ENCODE results near the gene ADGRG4. TPM values are rescaled to one million over a fixed set of nuclear protein-coding genes. Genes with fewer than 3 reads are reported as not detected.

ADGRG4 gene
- total and polyA plus RNA-seq, 11 donors, result 0.04 to 0.07 TPM; not detected in 9

DNA sequence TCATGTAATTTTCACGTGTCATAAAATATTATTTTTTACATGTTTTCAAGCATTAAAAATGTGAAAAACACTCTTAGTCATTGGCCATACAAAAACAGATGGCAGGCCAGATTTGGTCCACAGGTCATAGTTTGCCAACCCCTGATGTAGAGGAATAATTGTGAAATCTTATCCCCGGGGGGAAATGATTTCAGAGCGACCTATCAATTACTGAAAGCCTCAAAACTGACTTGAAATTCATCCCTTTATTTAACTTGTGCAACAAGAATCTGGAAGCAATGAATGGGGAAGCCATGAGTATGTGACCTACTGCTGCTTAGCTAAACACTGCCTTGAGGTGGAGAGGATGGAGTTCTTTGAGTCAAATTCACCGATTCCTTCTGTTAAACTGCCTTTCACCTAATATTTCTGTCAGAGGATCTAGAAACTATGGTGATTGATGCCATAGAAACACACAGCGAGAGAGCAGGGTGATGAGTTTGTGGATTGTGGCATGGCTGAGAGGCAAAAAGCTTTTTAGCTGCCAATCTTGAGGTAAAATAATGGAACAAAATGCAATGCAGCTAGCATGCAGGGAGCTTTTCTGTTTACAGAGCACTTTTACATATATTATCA lies 156.6 kb downstream of the ADGRG4 start:
- TF ChIP-seq, protein P1, sequence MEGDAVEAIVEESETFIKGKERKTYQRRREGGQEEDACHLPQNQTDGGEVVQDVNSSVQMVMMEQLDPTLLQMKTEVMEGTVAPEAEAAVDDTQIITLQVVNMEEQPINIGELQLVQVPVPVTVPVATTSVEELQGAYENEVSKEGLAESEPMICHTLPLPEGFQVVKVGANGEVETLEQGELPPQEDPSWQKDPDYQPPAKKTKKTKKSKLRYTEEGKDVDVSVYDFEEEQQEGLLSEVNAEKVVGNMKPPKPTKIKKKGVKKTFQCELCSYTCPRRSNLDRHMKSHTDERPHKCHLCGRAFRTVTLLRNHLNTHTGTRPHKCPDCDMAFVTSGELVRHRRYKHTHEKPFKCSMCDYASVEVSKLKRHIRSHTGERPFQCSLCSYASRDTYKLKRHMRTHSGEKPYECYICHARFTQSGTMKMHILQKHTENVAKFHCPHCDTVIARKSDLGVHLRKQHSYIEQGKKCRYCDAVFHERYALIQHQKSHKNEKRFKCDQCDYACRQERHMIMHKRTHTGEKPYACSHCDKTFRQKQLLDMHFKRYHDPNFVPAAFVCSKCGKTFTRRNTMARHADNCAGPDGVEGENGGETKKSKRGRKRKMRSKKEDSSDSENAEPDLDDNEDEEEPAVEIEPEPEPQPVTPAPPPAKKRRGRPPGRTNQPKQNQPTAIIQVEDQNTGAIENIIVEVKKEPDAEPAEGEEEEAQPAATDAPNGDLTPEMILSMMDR (IDR thresholded peaks at IDR 0.05), result no peak
- no peak for TF ChIP-seq POLR2A (IDR thresholded peaks at IDR 0.05)
- H3K36me3 ChIP-seq, result no peaks in the 10 kb centered on the region
- WGBS, 4 donors, result 39 to 67% (median 58%) methylated on average over 5 of the region's 5 CpGs
- no peaks in the 10 kb centered on the region for H3K9me3 ChIP-seq
- ATAC-seq, result no peak
- no peak overlapping the region for H3K4me3 ChIP-seq
- no peak overlapping the region for H3K27ac ChIP-seq
- no peaks in the 10 kb centered on the region for H3K4me1 ChIP-seq
- intact Hi-C loops (cut with DNase I), result no loop called here
- DNase-seq, result no peak
- H3K27me3 ChIP-seq, result peaks cover 0 to 3% (median 0%) of the 10 kb centered on the region in 9 donors

DNA sequence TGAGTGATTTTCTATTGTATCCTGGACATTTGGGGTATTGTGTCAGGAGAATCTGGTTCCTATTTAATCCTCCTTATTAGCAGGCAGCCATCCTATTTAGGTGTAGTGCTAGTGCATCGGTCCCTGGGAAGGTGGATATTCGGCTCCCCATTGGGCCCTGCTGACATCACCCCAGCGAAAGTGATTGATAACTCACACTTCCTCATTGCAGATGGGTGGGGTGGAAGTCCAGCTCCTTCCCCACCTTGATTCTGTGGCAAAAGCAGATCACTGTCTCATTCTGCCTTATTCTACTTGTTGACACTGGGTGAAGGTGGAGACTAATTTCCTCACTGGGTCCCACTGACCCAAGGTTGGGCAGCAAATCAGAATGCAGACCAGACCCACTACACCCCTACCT lies 163.8 kb downstream of the ADGRG4 start:
- intact Hi-C loops (cut with DNase I), result no loop called here
- TF ChIP-seq POLR2A (IDR thresholded peaks at IDR 0.05), result no peak
- TF ChIP-seq, protein P1 (IDR thresholded peaks at IDR 0.05), result no peak
- WGBS, 4 donors, result 61 to 80% (median 74%) methylated on average over 3 of the region's 3 CpGs

More for the DNA sequence above, 163.8 kb downstream of the ADGRG4 start:
- DNase-seq, result no peak
- no peaks in the 10 kb centered on the region for H3K9me3 ChIP-seq
- ATAC-seq, result no peak
- no peaks in the 10 kb centered on the region for H3K36me3 ChIP-seq
- peaks cover 0 to 7% (median 0%) of the 10 kb centered on the region in 9 donors for H3K27me3 ChIP-seq
- H3K4me1 ChIP-seq, result no peaks in the 10 kb centered on the region
- no peak overlapping the region for H3K27ac ChIP-seq
- H3K4me3 ChIP-seq, result no peak overlapping the region

Other genes with a start within 250 kb of the ADGRG4 start
- 1,000 to 10,000 TPM; 1,446 to 4,800 (median 2,127) TPM for gene FHL1, start 153.4 kb upstream of the ADGRG4 start, total RNA-seq
- 1,000 to 10,000 TPM; 1,119 to 4,064 TPM for gene FHL1, start 153.4 kb upstream of the ADGRG4 start, polyA plus RNA-seq
- gene MAP7D3, start 49.6 kb upstream of the ADGRG4 start, total RNA-seq, result 10 to 100 TPM in 8 of 9 donors, 1 to 10 TPM in 1; 8.2 to 18.4 (median 13.2) TPM
- 10 to 100 TPM; 10.3 to 12.4 TPM for gene MAP7D3, start 49.6 kb upstream of the ADGRG4 start, polyA plus RNA-seq
- gene BRS3, start 187.0 kb downstream of the ADGRG4 start, total RNA-seq, result not detected
- not detected for gene BRS3, start 187.0 kb downstream of the ADGRG4 start, polyA plus RNA-seq
- gene HTATSF1, start 196.6 kb downstream of the ADGRG4 start, total RNA-seq, result 10 to 100 TPM; 49.8 to 83.0 (median 66.7) TPM
- gene HTATSF1, start 196.6 kb downstream of the ADGRG4 start, polyA plus RNA-seq, result 10 to 100 TPM; 58.0 to 63.2 TPM
- gene VGLL1, start 231.3 kb downstream of the ADGRG4 start, total RNA-seq, result under 1 TPM in 1 of 9 donors, not detected in 8; 0.62 TPM
- gene VGLL1, start 231.3 kb downstream of the ADGRG4 start, polyA plus RNA-seq, result not detected

All from heart left ventricle (tissue), 16 donors.